ENCODE measurements around the gene CHML. TPM values are rescaled to one million over a fixed set of nuclear protein-coding genes. Genes with fewer than 3 reads are reported as not detected.
A peak's percentile ranks its signal among the peaks of the same experiment; 100 is the strongest.

Gene CHML
- total RNA-seq, 1 donor from 2014 or later = 11.3 TPM

DNA sequence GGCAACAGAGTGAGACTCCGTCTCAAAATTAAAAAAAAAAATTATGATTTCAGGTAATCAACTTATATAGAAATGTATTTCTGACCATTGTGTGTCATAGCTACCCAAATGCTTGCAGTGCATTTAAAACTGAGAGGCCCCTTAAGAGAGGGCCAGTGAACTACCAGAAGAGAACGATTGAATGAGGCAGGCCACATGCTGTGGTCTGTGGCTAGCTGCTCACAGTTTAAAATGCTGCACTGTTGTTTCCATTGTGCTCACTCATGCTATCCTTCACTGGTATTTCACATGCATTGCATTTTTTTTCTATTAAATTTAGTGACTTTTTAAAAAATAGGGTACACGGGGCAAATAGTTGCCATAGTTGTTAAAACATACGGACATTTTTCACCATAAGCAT is 26.0 kb downstream of the CHML start:
- intact Hi-C loops (cut with DNase I) = loop anchor here (10.0 kb wide), 1 partner anchor 231 kb away; the partner anchor contains the start of gene EXO1
- Histone ChIP-seq H3K4me1 (no peaks in the 10 kb centered on the region), H3K27me3 (no peaks in the 10 kb centered on the region), H3K9me3 (no peaks in the 10 kb centered on the region), H3K4me3 (no peak overlapping the region), H3K36me3 (no peaks in the 10 kb centered on the region), H3K27ac (no peak overlapping the region)
- TF ChIP-seq POLR2A (IDR thresholded peaks at IDR 0.05) (no peak), CTCF (IDR thresholded peaks at IDR 0.05) (no peak), POLR2AphosphoS5 (IDR thresholded peaks at IDR 0.05; ENCODE audit: insufficient read depth in 1 of 2, low read depth in 1 of 2) (no peak)
- DNase-seq (ENCODE audit: extremely low spot score in 2 of 2) = no peak

GRCh38 chr1:241612533-241613477 is 27.4 kb downstream of the CHML start:
- TF ChIP-seq CTCF (IDR thresholded peaks at IDR 0.05) (no peak), POLR2AphosphoS5 (IDR thresholded peaks at IDR 0.05; ENCODE audit: insufficient read depth in 1 of 2, low read depth in 1 of 2) (peak in 1 of 2 donors; percentile 46)
- Histone ChIP-seq H3K4me3 (no peak overlapping the region), H3K9me3 (no peaks in the 10 kb centered on the region), H3K4me1 (no peaks in the 10 kb centered on the region), H3K27me3 (no peaks in the 10 kb centered on the region), H3K27ac (peak overlapping the region; percentile 66), H3K36me3 (no peaks in the 10 kb centered on the region)
- no peak for DNase-seq (ENCODE audit: extremely low spot score in 2 of 2)
- intact Hi-C loops (cut with DNase I) = loop anchor here (10.0 kb wide), 1 partner anchor 232 kb away; the partner anchor contains the start of gene EXO1

GRCh38 chr1:241611736-241612135 is 28.4 kb downstream of the CHML start:
- H3K4me1 ChIP-seq = no peaks in the 10 kb centered on the region
- intact Hi-C loops (cut with DNase I) = loop anchor here (10.0 kb wide), 1 partner anchor 233 kb away; the partner anchor contains the start of gene EXO1
- H3K36me3 ChIP-seq = no peaks in the 10 kb centered on the region
- H3K27ac ChIP-seq = peak overlapping the region; percentile 66
- no peak overlapping the region for H3K4me3 ChIP-seq
- TF ChIP-seq POLR2AphosphoS5 (IDR thresholded peaks at IDR 0.05; ENCODE audit: insufficient read depth in 1 of 2, low read depth in 1 of 2) (no peak), POLR2A (IDR thresholded peaks at IDR 0.05) (no peak), CTCF (IDR thresholded peaks at IDR 0.05) (no peak)
- no peaks in the 10 kb centered on the region for H3K27me3 ChIP-seq
- DNase-seq (ENCODE audit: extremely low spot score in 2 of 2) = no peak
- H3K9me3 ChIP-seq = no peaks in the 10 kb centered on the region

DNA sequence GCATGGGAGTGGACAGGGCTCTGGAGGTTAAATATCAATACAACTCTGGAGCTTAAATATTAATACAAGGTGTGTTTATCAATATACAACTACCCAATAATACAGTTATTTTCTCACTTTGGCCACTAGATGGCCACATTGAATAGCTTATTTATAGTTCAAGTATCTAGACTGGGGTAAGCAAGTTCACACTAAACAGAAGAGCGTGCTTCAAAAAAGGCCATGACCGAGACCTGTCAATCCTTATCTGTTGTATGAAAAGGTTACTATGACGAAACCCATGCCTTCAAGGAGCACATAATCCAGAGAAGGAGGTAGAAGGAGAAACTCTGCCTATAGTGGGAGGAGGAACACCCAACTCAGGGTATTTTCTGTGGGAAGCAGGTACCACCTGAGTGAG is 29.1 kb downstream of the CHML start:
- no peak for DNase-seq (ENCODE audit: extremely low spot score in 2 of 2)
- H3K9me3 ChIP-seq = no peaks in the 10 kb centered on the region
- no peak for TF ChIP-seq POLR2A (IDR thresholded peaks at IDR 0.05)
- TF ChIP-seq CTCF (IDR thresholded peaks at IDR 0.05) = peak; percentile 71 to 73 (median 73)
- no peak overlapping the region for H3K4me3 ChIP-seq
- no peaks in the 10 kb centered on the region for H3K27me3 ChIP-seq
- H3K36me3 ChIP-seq = no peaks in the 10 kb centered on the region
- H3K4me1 ChIP-seq = no peaks in the 10 kb centered on the region
- no peak overlapping the region for H3K27ac ChIP-seq
- intact Hi-C loops (cut with DNase I) = loop anchor here (10.0 kb wide), 1 partner anchor 234 kb away; the partner anchor contains the start of gene EXO1

All from vagina (tissue), 2 donors.